NCI-H2081 treated with DMSO at 0.1 percent for 48 hours (cell line): ENCODE data around the gene PORCN.
"Not testable (repeated sequence)": the region's sequence is repeated elsewhere in the genome, so short reads cannot be mapped to it uniquely, and the experiment has no call there.

Source experiments
- DNase-seq: peaks from one replicate; lab custom pipeline; 2025; lab: John Stamatoyannopoulos, UW

The PORCN gene

DNA sequence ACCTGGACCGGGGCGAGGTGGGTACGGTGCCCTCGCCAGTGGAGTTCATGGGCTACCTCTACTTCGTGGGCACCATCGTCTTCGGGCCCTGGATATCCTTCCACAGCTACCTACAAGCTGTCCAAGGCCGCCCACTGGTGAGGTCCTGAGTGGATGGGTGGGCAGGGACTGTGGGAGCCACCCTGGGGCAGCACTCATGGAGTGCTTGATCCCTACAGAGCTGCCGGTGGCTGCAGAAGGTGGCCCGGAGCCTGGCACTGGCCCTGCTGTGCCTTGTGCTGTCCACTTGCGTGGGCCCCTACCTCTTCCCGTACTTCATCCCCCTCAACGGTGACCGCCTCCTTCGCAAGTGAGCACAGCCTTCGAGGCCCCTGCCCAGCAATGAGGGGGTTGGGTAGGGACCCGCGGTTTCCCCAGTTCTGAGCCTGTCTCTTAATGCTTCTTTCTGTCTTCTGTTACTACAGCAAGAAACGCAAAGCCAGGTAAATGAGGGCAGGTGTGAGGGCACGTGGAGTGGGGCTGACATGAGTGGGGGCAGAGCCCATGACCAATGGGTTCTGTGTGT is 3.7 kb downstream of the PORCN start:
- no peak for DNase-seq

DNA sequence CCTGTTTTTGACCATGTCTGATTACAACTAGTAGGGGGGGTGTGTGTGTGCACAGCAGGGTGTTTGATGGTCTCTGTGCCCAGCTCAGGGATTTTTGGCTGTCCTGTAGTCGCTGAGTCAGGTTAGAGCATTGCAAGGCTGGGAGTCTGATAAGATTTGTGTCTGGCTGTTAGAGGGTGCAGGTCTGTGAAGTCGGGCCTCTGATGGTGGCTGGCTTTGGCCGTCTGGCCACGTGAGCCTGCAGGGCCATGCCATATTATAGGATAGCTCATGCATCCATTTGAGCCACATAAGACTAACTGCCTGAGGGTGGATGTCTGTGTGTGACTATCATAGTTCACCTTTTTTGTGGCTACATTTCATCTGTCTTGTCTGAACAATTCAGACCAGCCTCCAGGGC is 4.9 kb downstream of the PORCN start:
- no peak for DNase-seq

DNA sequence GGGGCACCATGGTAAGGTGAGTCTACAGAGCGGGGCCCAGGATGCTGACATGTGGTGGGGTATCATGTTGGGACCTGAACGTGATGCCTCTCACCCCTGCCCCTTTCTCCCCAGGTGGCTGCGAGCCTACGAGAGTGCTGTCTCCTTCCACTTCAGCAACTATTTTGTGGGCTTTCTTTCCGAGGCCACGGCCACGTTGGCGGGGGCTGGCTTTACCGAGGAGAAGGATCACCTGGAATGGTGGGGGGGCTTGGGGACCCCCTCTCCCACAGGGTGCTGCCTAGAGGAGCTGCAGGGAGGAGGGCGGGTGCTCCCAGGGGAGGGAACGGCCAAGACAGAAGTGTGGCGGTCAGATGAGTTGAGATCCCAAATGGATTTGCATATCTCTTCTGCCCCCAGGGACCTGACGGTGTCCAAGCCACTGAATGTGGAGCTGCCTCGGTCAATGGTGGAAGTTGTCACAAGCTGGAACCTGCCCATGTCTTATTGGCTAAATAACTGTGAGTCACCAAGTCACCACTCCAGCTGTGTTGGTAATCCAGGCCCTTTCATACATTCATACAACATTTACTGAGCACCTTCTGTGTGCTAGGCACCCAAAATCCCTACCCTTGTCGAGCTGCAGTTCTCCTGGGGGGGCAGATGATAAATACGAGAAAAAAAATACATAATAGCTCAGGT is 5.5 kb downstream of the PORCN start:
- no peak for DNase-seq

DNA sequence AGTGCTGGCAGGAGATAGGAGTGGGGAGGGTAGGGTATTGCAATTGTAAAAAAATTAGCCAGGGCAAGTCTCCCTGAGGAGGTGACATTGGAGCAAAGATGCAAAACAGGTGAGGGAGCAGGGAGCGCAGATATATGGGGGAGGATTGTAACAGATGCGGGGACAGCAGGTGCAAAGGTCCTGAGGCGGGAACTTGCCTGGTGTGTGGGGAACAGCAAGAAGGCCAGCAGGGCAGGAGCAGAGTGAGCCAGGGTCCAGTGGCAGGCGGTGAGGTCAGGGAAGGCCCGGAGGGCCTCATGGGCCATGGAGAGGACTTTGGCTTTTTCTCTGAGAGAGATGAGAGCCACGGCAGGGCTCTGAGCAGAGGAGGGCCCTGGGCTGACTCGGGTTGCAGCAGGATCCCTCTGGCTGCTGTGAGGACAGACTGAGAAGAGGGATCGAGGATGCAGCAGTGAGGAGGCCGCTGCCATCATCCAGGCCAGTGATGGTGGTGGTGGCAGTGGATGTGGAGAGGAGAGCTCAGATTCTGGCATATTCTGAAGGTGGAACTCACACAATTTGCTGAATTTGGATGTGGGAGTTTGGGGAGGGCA is 6.2 kb downstream of the PORCN start:
- DNase-seq, result no peak

DNA sequence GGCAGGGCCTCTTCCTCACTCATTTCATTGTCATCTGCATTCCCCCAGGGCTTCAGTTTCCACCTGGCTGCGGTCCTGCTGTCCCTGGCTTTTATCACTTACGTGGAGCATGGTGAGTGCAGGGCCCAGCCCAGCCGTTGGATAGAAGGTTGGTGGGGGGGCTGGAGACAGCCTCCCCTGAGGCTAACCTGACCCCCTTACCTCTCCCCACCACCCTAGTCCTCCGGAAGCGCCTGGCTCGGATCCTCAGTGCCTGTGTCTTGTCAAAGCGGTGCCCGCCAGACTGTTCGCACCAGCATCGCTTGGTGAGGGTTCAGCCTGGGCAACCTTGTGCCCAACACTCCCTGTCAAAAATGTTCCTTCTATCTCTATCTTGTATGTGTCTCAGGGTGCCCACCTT is 7.0 kb downstream of the PORCN start:
- no peak for DNase-seq

DNA sequence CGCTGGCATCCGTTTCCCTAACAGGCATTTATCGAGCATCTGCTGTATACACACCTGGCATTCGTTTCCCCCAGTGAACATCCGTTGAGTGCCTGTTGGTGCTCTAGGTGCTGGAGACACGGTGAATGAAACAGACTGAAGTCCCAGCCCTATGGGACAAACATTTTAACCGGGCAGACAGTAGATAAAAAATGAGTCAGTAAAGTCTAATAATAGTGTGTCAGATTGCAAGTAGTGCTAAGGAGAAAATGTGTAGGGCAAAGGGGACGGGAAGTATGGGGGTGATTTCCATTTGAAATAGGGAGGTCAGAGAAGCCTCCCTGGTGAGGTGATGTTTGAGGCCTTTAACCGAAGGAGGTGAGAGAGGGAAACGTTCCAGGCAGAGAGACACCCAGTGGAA is 7.5 kb downstream of the PORCN start:
- DNase-seq, result no peak

DNA sequence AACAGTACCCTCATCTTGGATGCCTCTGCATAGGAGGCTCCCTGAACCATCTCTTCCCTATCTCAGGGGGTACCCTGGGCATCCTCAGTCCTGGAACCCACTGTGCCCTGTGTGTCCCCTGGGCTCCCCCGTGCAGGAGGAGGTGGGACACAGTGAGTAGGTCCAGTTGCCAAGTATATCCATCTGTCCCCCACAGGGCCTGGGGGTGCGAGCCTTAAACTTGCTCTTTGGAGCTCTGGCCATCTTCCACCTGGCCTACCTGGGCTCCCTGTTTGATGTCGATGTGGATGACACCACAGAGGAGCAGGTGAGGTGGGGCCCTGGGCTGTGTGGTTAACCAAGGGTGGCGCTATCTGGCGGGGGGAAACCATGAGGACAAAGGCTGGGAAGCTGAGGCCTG is 8.2 kb downstream of the PORCN start:
- no peak for DNase-seq

DNA sequence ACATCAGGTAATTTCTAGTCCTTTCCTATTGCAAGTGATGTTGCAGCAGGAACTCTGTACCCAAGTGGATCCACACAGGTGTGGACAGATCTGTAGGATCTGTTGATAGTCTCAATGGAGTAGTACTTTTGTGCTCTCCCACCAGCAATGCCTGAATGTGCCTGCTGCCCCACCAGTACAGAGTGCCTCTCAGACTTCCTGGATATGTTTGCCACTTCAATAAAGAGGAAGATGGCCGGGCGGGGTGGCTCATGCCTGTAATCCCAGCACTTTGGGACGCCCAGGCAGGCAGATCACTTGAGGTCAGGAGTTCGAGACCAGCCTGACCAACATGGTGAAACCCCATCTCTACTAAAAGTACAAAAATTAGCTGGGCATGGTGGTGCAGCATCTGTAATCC is 10.7 kb downstream of the PORCN start:
- DNase-seq, result not testable (repeated sequence)

DNA sequence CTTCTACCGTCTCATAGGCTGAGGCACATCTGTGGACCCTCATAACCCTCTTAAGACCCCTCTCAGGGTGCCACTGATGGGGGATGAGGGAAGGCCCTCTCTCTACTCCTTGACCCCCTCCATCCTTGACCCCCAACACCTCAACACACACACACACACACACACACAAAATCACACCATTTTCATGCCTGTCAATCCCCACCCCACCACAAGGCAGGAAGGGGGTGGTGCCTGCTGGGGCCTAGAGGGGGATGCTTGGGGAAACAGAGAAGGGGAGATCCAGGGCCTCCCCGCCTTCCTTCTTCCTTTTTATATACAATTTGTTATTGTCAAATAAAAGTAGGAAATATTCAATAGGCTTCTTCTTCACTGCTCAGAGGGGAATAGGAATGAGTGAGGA is 11.7 kb downstream of the PORCN start:
- no peak for DNase-seq

DNA sequence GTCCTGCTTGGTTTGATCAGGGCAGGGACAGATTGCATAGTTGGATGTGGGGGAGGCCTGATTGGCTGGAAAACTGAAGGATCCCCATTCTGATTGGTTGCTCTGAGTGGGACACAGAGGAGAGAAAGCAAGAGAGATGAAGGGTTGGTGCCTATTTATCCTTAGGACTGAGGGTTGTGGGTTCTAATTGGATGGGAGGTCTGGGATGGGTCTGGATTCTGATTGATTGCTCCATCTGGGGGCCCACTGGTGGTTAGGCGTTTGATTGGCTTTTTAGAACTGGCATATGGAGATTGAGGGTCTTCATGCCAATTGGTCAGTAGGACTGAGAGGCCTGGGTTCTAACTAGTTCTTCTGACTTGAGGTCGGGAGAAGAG is 12.2 kb downstream of the PORCN start:
- DNase-seq, result no peak

DNA sequence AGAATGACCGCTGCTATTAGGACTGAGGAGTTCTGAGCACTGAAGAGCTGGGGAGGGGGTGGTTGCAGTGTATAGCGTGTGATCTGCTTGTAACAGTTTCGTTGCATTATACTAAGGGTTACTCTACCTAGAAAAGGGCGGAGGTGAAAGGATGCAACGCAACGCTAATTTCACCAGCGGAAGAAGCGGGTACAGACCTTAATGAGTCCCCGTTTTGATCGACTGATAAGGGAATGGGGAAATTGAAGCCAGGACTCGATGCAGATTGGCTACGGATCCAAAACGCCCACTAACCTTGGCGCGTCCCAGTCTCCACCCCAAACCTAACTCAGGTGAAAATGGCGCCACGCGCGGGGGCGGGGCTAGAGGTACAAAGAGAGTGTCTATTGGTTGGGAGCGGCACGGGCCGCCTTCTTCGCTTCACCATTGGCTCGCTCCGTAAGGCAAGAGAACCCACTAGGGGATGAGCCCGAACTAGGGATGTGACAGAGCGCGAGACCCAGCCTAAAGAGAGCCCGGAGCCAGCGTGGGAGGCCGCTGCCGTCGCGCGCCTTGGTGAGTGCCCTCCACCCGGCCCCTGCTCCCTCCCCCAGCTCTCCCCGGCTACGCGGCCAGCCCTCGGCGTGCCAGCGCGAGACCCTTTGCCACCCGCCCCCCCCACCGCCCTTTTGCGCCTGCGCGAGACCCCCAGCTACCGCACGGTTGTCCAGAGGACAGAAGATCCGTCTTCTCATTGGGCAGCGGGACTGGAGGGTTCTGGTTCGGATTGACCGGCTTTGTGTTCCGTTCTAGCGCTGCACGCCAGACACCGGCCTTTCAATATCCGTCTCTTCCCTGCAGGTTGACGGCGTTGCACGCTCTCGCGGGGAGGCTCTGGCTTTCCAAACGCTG is 12.8 kb downstream of the PORCN start, which contains the start of gene EBP:
EBP (plus strand) TSS at position 456 of the 891 bp plus-strand sequence. CDS start 1,964 bp downstream, outside the sequence.
- DNase-seq, result peak; percentile 84

DNA sequence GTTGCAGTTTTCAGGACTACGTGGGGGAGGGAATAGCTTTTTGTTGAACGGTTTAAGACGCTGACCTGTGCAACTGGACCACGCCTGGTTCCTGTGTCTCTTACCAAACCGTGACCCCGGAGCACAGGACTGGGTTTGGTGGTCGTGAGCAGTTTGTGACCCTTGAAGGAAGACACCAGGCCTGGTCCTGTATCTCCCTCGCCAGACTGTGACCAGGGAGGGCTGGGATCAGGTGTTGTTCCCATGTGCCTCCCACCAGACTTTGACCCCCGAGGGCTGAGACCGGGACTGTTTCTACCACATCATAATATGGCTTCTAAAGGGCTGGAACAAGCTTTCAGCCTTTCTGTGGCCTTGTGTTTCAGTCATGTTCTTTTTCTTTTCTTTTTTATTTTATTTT is 13.5 kb downstream of the PORCN start:
- no peak for DNase-seq

DNA sequence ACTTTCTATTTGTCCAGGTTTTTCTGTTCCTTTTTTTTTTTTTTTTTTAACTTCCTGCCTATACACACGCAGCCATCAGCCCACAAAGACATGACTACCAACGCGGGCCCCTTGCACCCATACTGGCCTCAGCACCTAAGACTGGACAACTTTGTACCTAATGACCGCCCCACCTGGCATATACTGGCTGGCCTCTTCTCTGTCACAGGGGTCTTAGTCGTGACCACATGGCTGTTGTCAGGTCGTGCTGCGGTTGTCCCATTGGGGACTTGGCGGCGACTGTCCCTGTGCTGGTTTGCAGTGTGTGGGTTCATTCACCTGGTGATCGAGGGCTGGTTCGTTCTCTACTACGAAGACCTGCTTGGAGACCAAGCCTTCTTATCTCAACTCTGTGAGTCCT is 14.9 kb downstream of the PORCN start:
- no peak for DNase-seq

DNA sequence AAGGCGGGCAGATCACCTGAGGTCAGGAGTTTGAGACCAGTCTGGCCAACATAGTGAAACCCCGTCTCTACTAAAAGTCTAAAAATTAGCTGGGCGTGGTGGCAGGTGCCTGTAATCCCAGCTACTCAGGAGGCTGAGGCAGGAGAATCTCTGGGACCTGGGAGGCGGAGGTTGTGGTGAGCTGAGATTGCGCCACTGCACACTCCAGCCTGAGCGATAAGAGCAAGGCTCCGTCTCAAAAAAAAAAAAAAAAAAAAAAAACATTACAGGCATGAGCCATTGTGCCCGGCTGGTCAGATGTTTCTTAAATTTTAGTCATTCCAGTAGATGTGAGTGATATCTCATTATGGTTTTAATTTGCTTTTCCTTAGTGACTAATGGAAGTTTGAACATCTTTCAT is 17.1 kb downstream of the PORCN start:
- DNase-seq, result not testable (repeated sequence)

DNA sequence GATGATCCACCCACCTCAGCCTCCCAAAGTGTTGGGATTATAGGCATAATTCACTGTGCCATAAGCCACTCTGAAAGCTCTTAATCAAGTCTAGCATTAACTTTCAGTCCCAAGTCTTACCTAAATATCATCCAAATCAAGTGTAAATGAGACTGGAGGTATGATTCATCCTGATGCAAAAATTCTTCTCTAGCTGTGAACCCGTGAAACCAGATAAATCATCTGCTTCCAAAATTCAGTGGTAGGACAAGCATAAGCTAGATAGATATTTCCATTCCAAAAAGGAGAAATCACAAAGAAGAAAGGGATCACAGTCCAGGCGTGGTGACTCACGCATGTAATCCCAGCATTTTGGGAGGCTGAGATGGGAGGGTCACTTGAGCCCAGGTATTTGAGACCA is 21.9 kb downstream of the PORCN start:
- no peak for DNase-seq

DNA sequence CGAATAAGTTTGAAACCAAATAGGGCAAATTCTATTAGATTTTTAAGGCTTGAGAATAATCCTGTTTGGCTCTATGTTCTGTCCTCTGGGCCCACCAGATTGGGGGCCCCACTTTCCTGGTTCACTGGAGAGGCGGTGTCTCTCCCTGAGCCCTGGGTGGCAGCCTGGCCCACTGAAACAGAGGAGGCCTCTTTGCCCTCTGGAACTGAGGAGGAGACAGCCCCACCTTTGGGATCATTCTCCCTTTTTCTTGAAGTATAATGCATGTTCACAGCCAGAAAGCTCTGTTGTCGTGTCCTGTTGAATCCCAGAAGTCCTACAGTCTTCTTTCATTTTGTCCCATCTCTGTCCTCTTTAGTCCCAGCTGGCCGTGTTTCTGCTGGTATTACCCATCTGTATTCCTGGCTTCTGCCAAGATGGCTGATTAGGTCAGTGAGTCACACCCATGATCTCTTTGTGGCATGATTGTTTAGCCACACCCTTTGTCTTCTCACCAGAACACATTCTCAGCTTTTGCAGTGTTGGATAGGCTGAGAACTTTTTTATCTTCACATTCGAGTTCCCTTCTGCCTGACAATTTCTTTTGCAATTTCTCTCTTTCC is 22.7 kb downstream of the PORCN start:
- DNase-seq, result no peak

DNA sequence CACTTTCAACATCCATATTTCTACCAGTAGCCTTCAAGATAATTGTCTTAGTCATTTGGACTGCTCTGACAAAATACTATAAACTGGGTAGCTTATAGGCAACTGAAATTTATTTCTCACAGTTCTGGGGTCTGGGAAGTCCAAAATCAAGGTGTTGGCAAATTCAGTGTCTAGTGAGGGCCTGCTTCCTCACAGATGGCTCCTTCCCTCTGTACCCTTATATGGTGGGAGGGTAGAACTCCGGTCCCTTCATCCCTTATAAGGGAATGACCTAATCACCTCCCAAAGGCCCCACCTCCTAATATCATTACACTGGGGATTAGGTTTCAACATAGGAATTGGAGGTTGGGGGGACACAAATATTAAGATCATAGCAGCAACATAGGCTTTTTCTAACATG is 23.4 kb downstream of the PORCN start:
- no peak for DNase-seq

DNA sequence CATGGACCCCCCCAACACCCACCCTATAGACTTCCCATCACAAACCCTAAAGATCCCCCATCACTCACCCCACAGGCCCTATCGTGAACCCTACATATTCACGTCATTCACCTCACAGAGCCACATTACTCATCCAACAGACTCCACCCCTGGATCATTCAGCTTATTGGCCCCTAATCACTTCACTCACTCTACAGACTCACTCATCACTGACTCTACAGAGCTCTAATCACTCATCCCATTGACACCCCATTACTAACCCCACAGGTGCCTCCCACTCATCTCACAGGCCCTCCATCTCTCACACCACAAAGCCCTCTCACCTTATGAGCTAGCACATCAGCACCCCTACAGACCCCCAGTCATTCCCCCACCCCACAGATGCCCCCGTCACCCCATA is 24.4 kb downstream of the PORCN start:
- no peak for DNase-seq

DNA sequence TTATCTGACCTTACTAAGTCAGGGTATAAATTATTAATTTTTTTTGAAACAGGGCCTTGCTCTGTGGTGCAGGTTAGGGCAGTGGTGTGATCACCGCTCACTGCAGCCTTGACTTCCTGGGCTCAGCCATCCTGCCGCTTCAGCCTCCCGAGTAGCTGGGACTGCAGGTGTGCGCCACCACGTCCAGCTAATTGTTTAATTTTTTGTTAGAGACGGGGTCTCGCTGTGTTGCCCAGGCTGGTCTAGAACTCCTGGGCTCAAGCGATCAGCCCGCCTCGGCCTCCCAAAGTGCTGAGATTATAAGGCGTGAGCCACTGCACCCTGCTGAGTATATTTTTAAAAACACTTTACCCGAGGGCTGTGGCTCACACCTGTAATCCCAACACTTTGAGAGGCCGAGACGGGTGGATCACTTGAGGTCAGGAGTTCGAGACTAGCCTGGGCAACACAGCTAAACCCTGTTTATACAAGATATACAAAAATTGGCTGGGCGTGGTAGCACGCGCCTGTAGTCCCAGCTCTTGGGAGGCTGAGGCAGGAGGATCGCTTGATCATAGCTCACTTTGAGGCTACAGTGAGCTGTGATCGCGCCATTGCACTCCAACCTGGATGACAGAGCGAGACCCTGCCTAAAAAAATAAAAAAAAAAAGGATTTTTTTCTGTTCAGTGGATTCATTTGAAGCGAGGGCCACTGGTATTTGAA is 30.0 kb downstream of the PORCN start:
- DNase-seq, result no peak

DNA sequence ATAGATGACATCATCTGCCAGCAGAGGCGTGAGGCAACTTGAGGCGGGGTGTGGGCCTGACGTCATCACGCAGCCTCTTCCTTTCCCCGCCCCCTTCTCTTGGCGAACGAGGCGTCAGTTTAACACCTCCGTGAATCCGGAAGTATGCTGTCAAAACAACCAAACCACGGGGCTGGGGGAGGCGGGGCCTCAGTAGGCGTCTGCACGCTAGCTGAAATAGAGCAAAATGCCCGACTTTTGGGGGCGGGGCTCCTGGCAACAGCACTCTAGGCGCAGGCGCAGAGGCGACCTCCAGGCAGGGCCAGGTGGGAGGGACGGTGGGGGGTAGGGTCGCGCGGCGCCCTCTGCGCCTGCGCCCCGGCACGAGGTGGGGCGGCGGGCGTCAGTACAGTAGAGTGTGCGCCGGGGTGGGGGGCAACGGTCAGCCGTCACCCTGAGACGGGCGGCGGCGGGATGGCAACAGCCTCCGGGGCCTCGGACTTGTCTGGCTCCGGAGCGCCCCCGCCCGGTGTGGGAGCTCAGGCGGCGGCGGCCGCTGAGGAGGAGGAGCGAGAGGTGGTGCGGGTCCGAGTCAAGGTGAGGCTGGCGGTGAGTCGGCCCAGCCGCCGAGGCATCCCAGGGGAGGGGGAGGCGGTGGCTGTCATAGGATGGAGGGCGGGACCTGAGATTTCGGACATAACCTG is 30.7 kb downstream of the PORCN start, which contains the start of gene TBC1D25:
TBC1D25 (plus strand) TSS at position 370 of the 683 bp plus-strand sequence; CDS start at position 454, 84 bp downstream.
- DNase-seq, result peak; percentile 81

DNA sequence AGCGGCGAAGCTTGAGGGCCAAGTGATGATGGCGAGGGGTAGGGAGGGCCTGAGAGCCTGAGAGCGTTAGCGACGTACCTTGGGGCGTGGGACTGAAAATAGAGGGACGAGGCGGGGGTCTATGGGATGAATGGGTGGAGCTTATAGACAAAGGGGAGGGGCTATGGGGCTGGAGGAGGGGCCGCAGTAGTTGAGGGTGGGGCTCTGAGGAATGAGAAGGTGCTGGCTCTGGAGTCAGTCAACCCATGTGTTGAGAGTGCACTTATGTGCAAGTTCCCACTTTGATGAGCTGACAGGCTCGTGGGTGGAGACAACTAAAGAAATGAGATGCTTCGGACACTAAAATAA is 31.2 kb downstream of the PORCN start:
- DNase-seq, result no peak
